A549 (cell line): Measurements from ENCODE around the gene DSEL.

Source experiments
- CHD4 ChIP-seq: fragments of 200-600 bp; sonication (generic); IDR thresholded peaks from 2 replicates; pipeline ENCODE4 v1.6.1; 2016; ENCODE audit warnings: antibody characterized with exemption, mild to moderate bottlenecking, borderline replicate concordance
- RAD21 ChIP-seq, 2 experiments: fragments of >200 bp in 1 of 2; sonication (Bioruptor Twin) in 1 of 2; formaldehyde crosslinking in 1 of 2; IDR thresholded peaks in 1 of 2; conservative IDR thresholded peaks in 1 of 2; 2 replicates in 1 of 2; 3 replicates in 1 of 2; pipeline ENCODE4 v1.6.1; 2012 to 2018; ENCODE audit warnings: inconsistent platforms in 1 of 2

DNA sequence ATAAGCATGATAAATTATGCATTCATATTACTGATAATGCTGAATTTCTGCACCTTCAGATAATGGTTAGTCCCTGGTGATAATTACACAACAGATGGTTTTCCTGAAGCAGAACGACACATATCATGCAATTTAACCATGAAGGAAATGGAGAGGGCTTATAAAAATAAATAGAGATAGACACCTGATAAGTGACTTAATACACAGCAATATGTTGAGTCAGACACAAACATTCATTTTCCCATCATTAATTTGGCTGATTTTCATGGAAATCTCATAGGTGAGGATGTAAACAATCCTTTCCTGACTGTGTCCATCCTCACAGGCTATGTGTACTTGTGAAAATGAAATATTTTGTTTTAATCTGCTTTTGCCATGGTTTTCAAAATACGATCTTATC lies 36.9 kb upstream of the DSEL start:
- TF ChIP-seq RAD21 (conservative IDR thresholded peaks at IDR 0.05 in 1 of 2, IDR thresholded peaks at IDR 0.05 in 1 of 2) (no peak), CHD4 (no peak)
